Osteoblast (primary cell): Measurements from ENCODE around the gene IL19. TPM values are rescaled to one million over a fixed set of nuclear protein-coding genes. Genes with fewer than 3 reads are reported as not detected.
A peak's percentile ranks its signal among the peaks of the same experiment; 100 is the strongest.

Experiments
- DNase-seq: peaks from one replicate; pipeline ENCODE4 v3.0.0; 2011; ENCODE audit warnings: low spot score, mixed read lengths; ENCODE audit not compliant: insufficient read length; ENCODE audit errors: missing footprints
- H2AFZ ChIP-seq: 2 replicates; pipeline ENCODE4 v1.6.0; 2011; ENCODE audit warnings: mild to moderate bottlenecking, low read length
- H3K27ac ChIP-seq: 2 replicates; pipeline ENCODE4 v1.5.1; 2011; ENCODE audit warnings: mild to moderate bottlenecking, low read depth, low read length, moderate library complexity
- H3K27me3 ChIP-seq: 2 replicates; pipeline ENCODE4 v1.6.0; 2012; ENCODE audit warnings: mild to moderate bottlenecking, control low read depth, inconsistent platforms, low read length, moderate library complexity; ENCODE audit not compliant: insufficient read depth
- H3K36me3 ChIP-seq: 2 replicates; pipeline ENCODE4 v1.5.1; 2011; ENCODE audit warnings: mild to moderate bottlenecking, low read length, control low read depth, moderate library complexity; ENCODE audit not compliant: insufficient read depth
- H3K4me1 ChIP-seq: 2 replicates; pipeline ENCODE4 v1.5.1; 2011; ENCODE audit warnings: mild to moderate bottlenecking, low read length, control low read depth, moderate library complexity; ENCODE audit not compliant: insufficient read depth
- H3K4me2 ChIP-seq: 2 replicates; pipeline ENCODE4 v1.6.0; 2011; ENCODE audit warnings: mild to moderate bottlenecking, low read length; ENCODE audit not compliant: insufficient read depth
- H3K4me3 ChIP-seq: fragments of 200-600 bp; sonication (generic); 3 replicates; pipeline ENCODE4 v1.5.1; 2012; ENCODE audit warnings: mild to moderate bottlenecking, low read length, inconsistent platforms; ENCODE audit not compliant: insufficient read depth
- H3K79me2 ChIP-seq: 2 replicates; pipeline ENCODE4 v1.6.0; 2012; ENCODE audit warnings: mild to moderate bottlenecking, low read length, control low read depth, inconsistent platforms; ENCODE audit not compliant: insufficient read depth
- H3K9me3 ChIP-seq: 2 replicates; pipeline ENCODE4 v1.5.1; 2011; ENCODE audit warnings: low read depth, low read length, control low read depth
- H4K20me1 ChIP-seq: 2 replicates; pipeline ENCODE4 v1.6.0; 2012; ENCODE audit warnings: mild to moderate bottlenecking, low read length, control low read depth; ENCODE audit not compliant: insufficient read depth
- CTCF ChIP-seq: IDR thresholded peaks from 2 replicates; pipeline ENCODE4 v1.5.1; 2011; ENCODE audit warnings: mild to moderate bottlenecking, low read depth, low read length, moderate library complexity; ENCODE audit errors: extremely low read depth
- total RNA-seq: library from RNA; depleted of rRNA; stranded (reverse); fragments of >200 nt; gene quantifications from 2 replicates; pipeline ENCODE4 v1.2.3, GENCODE V29; 2012

Gene IL19
- total RNA-seq, 1 donor: not detected

GRCh38 chr1:206885341-206886060 is 114.9 kb downstream of the IL19 start:
- no peaks in the 10 kb centered on the region for H3K27me3 ChIP-seq
- H3K4me1 ChIP-seq: peaks cover 9% of the 10 kb centered on the region
- H3K4me2 ChIP-seq: no peak overlapping the region
- no peaks in the 10 kb centered on the region for H4K20me1 ChIP-seq
- no peak for DNase-seq
- no peaks in the 10 kb centered on the region for H3K79me2 ChIP-seq
- H2AFZ ChIP-seq: no peak overlapping the region
- H3K4me3 ChIP-seq: no peak overlapping the region
- no peaks in the 10 kb centered on the region for H3K36me3 ChIP-seq
- TF ChIP-seq CTCF: no peak
- H3K27ac ChIP-seq: no peak overlapping the region
- H3K9me3 ChIP-seq: no peaks in the 10 kb centered on the region

- H4K20me1 ChIP-seq: no peaks in the 10 kb centered on the region
- H2AFZ ChIP-seq: no peak overlapping the region
- no peaks in the 10 kb centered on the region for H3K79me2 ChIP-seq
- H3K27me3 ChIP-seq: no peaks in the 10 kb centered on the region
- no peak overlapping the region for H3K4me3 ChIP-seq
- peaks cover 21% of the 10 kb centered on the region for H3K4me1 ChIP-seq
- H3K36me3 ChIP-seq: no peaks in the 10 kb centered on the region
- no peak overlapping the region for H3K27ac ChIP-seq
- no peak for TF ChIP-seq CTCF
- H3K4me2 ChIP-seq: no peak overlapping the region
- no peaks in the 10 kb centered on the region for H3K9me3 ChIP-seq
- DNase-seq: no peak
Observed at GRCh38 chr1:206886831-206887230, 116.3 kb downstream of the IL19 start.

- no peak overlapping the region for H3K4me2 ChIP-seq
- no peak for DNase-seq
- H3K27ac ChIP-seq: no peak overlapping the region
- H3K9me3 ChIP-seq: no peaks in the 10 kb centered on the region
- H3K4me3 ChIP-seq: no peak overlapping the region
- H4K20me1 ChIP-seq: no peaks in the 10 kb centered on the region
- H3K79me2 ChIP-seq: no peaks in the 10 kb centered on the region
- H3K36me3 ChIP-seq: no peaks in the 10 kb centered on the region
- TF ChIP-seq CTCF: no peak
- peaks cover 30% of the 10 kb centered on the region for H3K4me1 ChIP-seq
- no peaks in the 10 kb centered on the region for H3K27me3 ChIP-seq
- H2AFZ ChIP-seq: no peak overlapping the region
Observed at GRCh38 chr1:206887701-206888100, 117.1 kb downstream of the IL19 start.

GRCh38 chr1:206890125-206891060 is 119.8 kb downstream of the IL19 start:
- no peaks in the 10 kb centered on the region for H3K27me3 ChIP-seq
- H3K27ac ChIP-seq: peak overlapping the region; percentile 90
- no peaks in the 10 kb centered on the region for H3K36me3 ChIP-seq
- DNase-seq: no peak
- H3K4me3 ChIP-seq: peak overlapping the region; percentile 10
- no peak for TF ChIP-seq CTCF
- no peak overlapping the region for H2AFZ ChIP-seq
- H3K4me2 ChIP-seq: peak overlapping the region; percentile 74
- H3K9me3 ChIP-seq: no peaks in the 10 kb centered on the region
- H3K79me2 ChIP-seq: no peaks in the 10 kb centered on the region
- H3K4me1 ChIP-seq: peaks cover 38% of the 10 kb centered on the region
- no peaks in the 10 kb centered on the region for H4K20me1 ChIP-seq
